ENCODE results near the gene TTC28. TPM values are rescaled to one million over a fixed set of nuclear protein-coding genes. Genes with fewer than 3 reads are reported as not detected.

The TTC28 gene
- total and polyA plus RNA-seq, 2 donors (not counting 3 experiments of a cell fraction or from before 2014, with no cell fraction given) = 16.5 to 51.1 TPM

GRCh38 chr22:28609921-28610320, 69.7 kb downstream of the TTC28 start:
- ChIA-PET POLR2A (no interaction called here), CTCF (interaction anchor here (0.9 kb wide), 1 partner anchor 9 kb away, joined by 3 read pairs; no protein-coding TSS in a partner anchor)
- no peak overlapping the region for H3K4me3 ChIP-seq (replicated peaks in 1 of 3; ENCODE audit: insufficient read depth in 1 of 3, low read depth in 1 of 3, low read length in 3 of 3)
- H3K9ac ChIP-seq (replicated peaks; ENCODE audit: extremely low read depth, insufficient read depth, low read length) = no peak overlapping the region
- no peak overlapping the region for H3K27ac ChIP-seq (ENCODE audit: insufficient read depth, low read depth, low read length)
- H3K9me1 ChIP-seq (replicated peaks; ENCODE audit: control insufficient read depth, extremely low read depth, insufficient read depth, low read length) = no peaks in the 10 kb centered on the region
- no peaks in the 10 kb centered on the region for H3K9me3 ChIP-seq (replicated peaks; ENCODE audit: control insufficient read depth, insufficient read depth, low read length)
- H3K79me2 ChIP-seq (ENCODE audit: control insufficient read depth, insufficient read depth, low read length) = no peaks in the 10 kb centered on the region
- dilution Hi-C loops (cut with MboI; ENCODE audit: extremely low pct_ligation_motif_present, low sequenced_read_pairs) (no loop called here), intact Hi-C loops (cut with micrococcal nuclease) (no loop called here)
- no peaks in the 10 kb centered on the region for H3K27me3 ChIP-seq (ENCODE audit: control insufficient read depth in 2 of 2, insufficient read depth in 2 of 2, low read length in 2 of 2)
- FAIRE-seq (no peak), DNase-seq (ENCODE audit: low read depth, low spot score) (no peak)
- H3K36me3 ChIP-seq (ENCODE audit: control insufficient read depth in 2 of 2, extremely low read depth in 1 of 2, insufficient read depth in 2 of 2, low read length in 2 of 2) = peaks cover 0 to 5% of the 10 kb centered on the region in 2 experiments
- H2AFZ ChIP-seq (ENCODE audit: low read depth, low read length) = no peak overlapping the region
- TF ChIP-seq POLR2A (IDR thresholded peaks at IDR 0.05; ENCODE audit: low read depth, low read length) = no peak
- TF ChIP-seq MYC (IDR thresholded peaks at IDR 0.05; ENCODE audit: low read depth, low read length) = no peak
- TF ChIP-seq JUN (IDR thresholded peaks at IDR 0.05; ENCODE audit: borderline replicate concordance, insufficient read depth, insufficient read length, low read depth) = no peak
- no peak for TF ChIP-seq POLR2AphosphoS5 (IDR thresholded peaks at IDR 0.05; ENCODE audit: insufficient read depth, low read depth, low read length)
- TF ChIP-seq CTCF (IDR thresholded peaks at IDR 0.05; ENCODE audit: extremely low read depth in 1 of 2, insufficient read depth in 1 of 2, low read depth in 1 of 2, low read length in 2 of 2) = no peak
- TF ChIP-seq GATA2 (IDR thresholded peaks at IDR 0.05; ENCODE audit: insufficient read depth, insufficient read length, low read depth, low read length) = no peak
- TF ChIP-seq EZH2 (IDR thresholded peaks at IDR 0.05; ENCODE audit: borderline replicate concordance, low read depth, low read length, severe bottlenecking) = no peak
- no TSS peak for BruUV-seq (replicated peaks)
- H3K4me2 ChIP-seq (ENCODE audit: insufficient read depth, low read length) = no peak overlapping the region
- no peaks in the 10 kb centered on the region for H4K20me1 ChIP-seq (replicated peaks; ENCODE audit: control insufficient read depth, extremely low read depth, insufficient read depth, low read length)
- peaks cover 1% of the 10 kb centered on the region for H3K4me1 ChIP-seq (ENCODE audit: control insufficient read depth, extremely low read depth, insufficient read depth, low read length)

All from endothelial cell of umbilical vein (primary cell).